ENCODE measurements around the gene TBL3.
"Not testable (repeated sequence)": the region's sequence is repeated elsewhere in the genome, so short reads cannot be mapped to it uniquely, and the experiment has no call there.

The TBL3 gene

GRCh38 chr16:1949507-1949906, 22.3 kb upstream of the TBL3 start:
- TF ChIP-seq ZNF70 (CRISPR knock-in tag; IDR thresholded peaks at IDR 0.05) = no peak
- TF ChIP-seq ZNF8 (CRISPR knock-in tag; IDR thresholded peaks at IDR 0.05) = no peak
- no peak for TF ChIP-seq POU6F1 (CRISPR knock-in tag; IDR thresholded peaks at IDR 0.05; ENCODE audit: borderline replicate concordance, low read depth)
- TF ChIP-seq CSDC2 (CRISPR knock-in tag; IDR thresholded peaks at IDR 0.05) = no peak
- no peak for TF ChIP-seq BACH2 (CRISPR knock-in tag; IDR thresholded peaks at IDR 0.05; ENCODE audit: borderline replicate concordance)
- TF ChIP-seq ZFP30 (CRISPR knock-in tag; IDR thresholded peaks at IDR 0.05) = no peak
- TF ChIP-seq RARB (CRISPR knock-in tag; IDR thresholded peaks at IDR 0.05) = no peak
- TF ChIP-seq CREB5 (CRISPR knock-in tag; IDR thresholded peaks at IDR 0.05; ENCODE audit: low read depth) = no peak
- no peak for ATAC-seq

- no peak for ATAC-seq
- TF ChIP-seq OSR1 (CRISPR knock-in tag; IDR thresholded peaks at IDR 0.05) (no peak), ZNF70 (CRISPR knock-in tag; IDR thresholded peaks at IDR 0.05) (no peak)
Observed at GRCh38 chr16:1950047-1950446, 21.8 kb upstream of the TBL3 start.

- no peak for TF ChIP-seq OSR1 (CRISPR knock-in tag; IDR thresholded peaks at IDR 0.05)
- no peak for TF ChIP-seq ESRRG (CRISPR knock-in tag; IDR thresholded peaks at IDR 0.05)
- TF ChIP-seq ISL1 (CRISPR knock-in tag; IDR thresholded peaks at IDR 0.05) = no peak
- ATAC-seq = no peak
Observed at GRCh38 chr16:1950559-1950958, 21.3 kb upstream of the TBL3 start.

- no peak for TF ChIP-seq TCF4 (CRISPR knock-in tag; IDR thresholded peaks at IDR 0.05; ENCODE audit: borderline replicate concordance)
- TF ChIP-seq CSRNP3 (CRISPR knock-in tag; IDR thresholded peaks at IDR 0.05) = no peak
- no peak for TF ChIP-seq BACH2 (CRISPR knock-in tag; IDR thresholded peaks at IDR 0.05; ENCODE audit: borderline replicate concordance)
- TF ChIP-seq CREB5 (CRISPR knock-in tag; IDR thresholded peaks at IDR 0.05; ENCODE audit: low read depth) = no peak
- no peak for TF ChIP-seq ZFP3 (CRISPR knock-in tag; IDR thresholded peaks at IDR 0.05)
- TF ChIP-seq PATZ1 (CRISPR knock-in tag; IDR thresholded peaks at IDR 0.05; ENCODE audit: borderline replicate concordance) = no peak
- no peak for TF ChIP-seq POU6F1 (CRISPR knock-in tag; IDR thresholded peaks at IDR 0.05; ENCODE audit: borderline replicate concordance, low read depth)
- no peak for TF ChIP-seq ARNTL (CRISPR knock-in tag; IDR thresholded peaks at IDR 0.05; ENCODE audit: borderline replicate concordance, low read depth)
- no peak for TF ChIP-seq RARB (CRISPR knock-in tag; IDR thresholded peaks at IDR 0.05)
- TF ChIP-seq TOX (CRISPR knock-in tag; IDR thresholded peaks at IDR 0.05; ENCODE audit: borderline replicate concordance) = no peak
- no peak for TF ChIP-seq ZFP30 (CRISPR knock-in tag; IDR thresholded peaks at IDR 0.05)
- TF ChIP-seq ESRRG (CRISPR knock-in tag; IDR thresholded peaks at IDR 0.05) = no peak
- TF ChIP-seq ZNF70 (CRISPR knock-in tag; IDR thresholded peaks at IDR 0.05) = no peak
- no peak for TF ChIP-seq ISL1 (CRISPR knock-in tag; IDR thresholded peaks at IDR 0.05)
- TF ChIP-seq SNAI2 (CRISPR knock-in tag; IDR thresholded peaks at IDR 0.05) = no peak
- no peak for TF ChIP-seq OSR1 (CRISPR knock-in tag; IDR thresholded peaks at IDR 0.05)
- no peak for ATAC-seq
Observed at GRCh38 chr16:1953734-1954133, 18.1 kb upstream of the TBL3 start.

GRCh38 chr16:1957434-1958142, 14.3 kb upstream of the TBL3 start:
- not testable (repeated sequence) for ATAC-seq

- not testable (repeated sequence) for ATAC-seq
Observed at GRCh38 chr16:1958143-1958491, 13.7 kb upstream of the TBL3 start.

All from SK-N-SH treated with all-trans-retinoic acid at 6 μM for 48 hours (cell line).